T47D (cell line): ENCODE data around the gene USP28.

ENCODE experiments used
- DNase-seq, 2 experiments: peaks; one replicate each; pipeline versions ENCODE4 v3.0.0 to v3.0.0-alpha.2; 2011 to 2012; ENCODE audit warnings: low read depth in 1 of 2, low spot score in 1 of 2
- JUND ChIP-seq: IDR thresholded peaks from 2 replicates; pipeline ENCODE4 v1.6.1; 2012; ENCODE audit warnings: low read depth
- in situ Hi-C: cut with HindIII; loops from 2 replicates; pipeline ENCODE4 v1.10.0; 2016; ENCODE audit warnings: low sequenced_read_pairs, low pct_unique_long_range_greater_than_20kb

The USP28 gene

DNA sequence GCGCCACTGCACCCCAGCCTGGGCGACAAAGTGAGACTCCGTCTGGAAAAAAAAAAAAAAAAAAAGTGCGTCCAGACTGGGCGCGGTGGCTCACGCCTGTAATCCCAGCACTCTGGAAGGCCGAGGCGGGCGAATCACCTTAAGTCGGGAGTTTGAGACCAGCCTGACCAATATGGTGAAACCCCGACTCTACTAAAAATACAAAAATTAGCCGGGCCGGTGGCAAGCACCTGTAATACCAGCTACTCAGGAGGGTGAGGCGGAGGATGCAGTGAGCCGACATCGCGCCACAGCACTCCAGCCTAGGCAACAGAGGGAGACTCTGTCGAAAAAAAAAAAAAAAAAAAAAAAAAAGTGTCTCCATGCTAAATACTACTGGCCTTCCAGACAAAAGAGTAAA is 1.3 kb downstream of the USP28 start:
- no peak for TF ChIP-seq JUND
- DNase-seq = no peak
- in situ Hi-C loops = no loop called here

DNA sequence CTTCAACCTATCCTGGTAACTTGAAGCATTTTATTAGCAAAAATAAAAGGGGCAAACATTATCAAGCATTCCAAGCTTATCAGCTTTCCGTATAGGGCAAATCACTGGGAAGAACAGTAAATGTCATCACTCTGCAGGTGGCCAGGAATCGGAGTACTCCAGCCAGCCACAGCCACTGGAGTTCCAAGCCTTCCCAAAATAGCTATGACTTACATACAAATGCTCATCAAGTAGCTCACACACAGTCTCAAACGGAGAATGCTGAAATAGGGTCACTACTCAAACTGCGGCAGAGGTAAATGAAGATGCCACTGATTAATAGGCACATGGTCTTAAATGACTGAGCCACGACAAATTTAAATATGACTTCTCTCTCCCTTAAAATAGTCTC is 2.1 kb downstream of the USP28 start:
- in situ Hi-C loops = no loop called here
- no peak for DNase-seq
- no peak for TF ChIP-seq JUND

DNA sequence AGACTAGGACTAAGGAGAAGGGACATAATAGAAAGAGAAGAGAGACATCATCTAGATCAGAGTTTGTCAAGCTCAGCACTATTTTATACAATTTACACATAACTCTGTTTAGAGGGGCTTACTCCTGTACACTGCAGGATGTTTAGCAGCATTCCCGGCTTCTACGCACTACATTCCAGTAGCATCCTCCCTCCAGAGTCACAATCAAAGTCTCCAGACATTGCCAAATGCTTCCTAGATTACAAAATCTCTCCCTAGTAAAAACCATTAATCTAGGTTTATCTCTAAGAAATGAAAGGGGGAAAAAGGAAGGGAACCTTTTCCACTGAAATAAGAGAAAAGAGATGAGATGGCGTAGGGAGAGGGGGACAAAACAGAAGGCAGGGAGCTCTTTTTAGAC is 4.0 kb downstream of the USP28 start:
- TF ChIP-seq JUND = no peak

DNA sequence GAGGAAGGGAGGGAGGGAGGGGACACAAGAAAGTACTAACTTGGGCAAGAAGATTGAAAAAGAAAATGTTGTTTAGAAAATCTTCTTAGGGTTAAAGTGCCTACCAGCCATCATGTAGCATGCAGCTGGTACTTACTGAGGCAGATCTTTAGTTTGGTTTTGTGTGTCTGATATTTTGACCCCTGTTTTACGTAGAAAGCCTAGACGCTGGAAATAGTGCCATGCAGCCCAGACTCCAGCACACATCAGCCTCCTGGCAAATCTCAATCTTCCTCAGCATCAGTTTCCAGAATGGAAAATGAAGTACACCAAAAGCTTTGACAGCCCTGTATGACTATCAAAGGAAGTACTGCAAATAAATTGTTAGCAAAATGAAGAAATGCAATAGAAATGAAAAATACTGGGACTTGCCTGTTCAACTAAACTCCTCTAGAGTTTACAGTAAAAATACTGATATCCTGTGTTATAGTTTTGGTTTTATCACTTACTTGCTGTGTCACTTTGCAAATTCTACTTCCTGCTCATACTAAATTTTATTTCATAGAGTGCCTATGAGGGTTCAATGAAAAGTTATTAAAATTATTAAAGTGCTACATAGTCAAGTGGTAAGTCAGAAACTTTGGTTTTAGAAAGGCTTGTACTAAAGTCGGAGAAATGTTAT is 7.4 kb downstream of the USP28 start:
- no peak for TF ChIP-seq JUND
- DNase-seq = no peak
- in situ Hi-C loops = no loop called here

More for the DNA sequence above, 4.0 kb downstream of the USP28 start:
- DNase-seq = no peak
- in situ Hi-C loops = no loop called here

DNA sequence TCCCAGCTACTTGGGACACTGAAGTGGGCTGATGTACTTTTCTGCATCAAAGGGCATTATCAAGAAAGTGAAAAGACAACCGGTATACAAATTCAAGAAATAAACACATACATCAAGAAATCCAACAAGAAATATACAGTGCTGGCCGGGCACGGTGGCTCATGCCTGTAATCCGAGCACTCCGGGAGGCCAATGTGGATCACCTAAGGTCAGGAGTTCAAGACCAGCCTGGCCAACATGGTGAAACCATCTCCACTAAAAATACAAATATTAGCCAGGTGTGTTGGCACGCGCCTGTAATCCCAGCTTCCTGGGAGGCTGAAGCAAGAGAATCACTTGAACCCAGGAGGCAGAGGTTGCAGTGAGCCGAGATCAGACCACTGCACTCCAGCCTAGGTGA is 9.5 kb downstream of the USP28 start:
- TF ChIP-seq JUND = no peak
- no peak for DNase-seq
- in situ Hi-C loops = no loop called here

DNA sequence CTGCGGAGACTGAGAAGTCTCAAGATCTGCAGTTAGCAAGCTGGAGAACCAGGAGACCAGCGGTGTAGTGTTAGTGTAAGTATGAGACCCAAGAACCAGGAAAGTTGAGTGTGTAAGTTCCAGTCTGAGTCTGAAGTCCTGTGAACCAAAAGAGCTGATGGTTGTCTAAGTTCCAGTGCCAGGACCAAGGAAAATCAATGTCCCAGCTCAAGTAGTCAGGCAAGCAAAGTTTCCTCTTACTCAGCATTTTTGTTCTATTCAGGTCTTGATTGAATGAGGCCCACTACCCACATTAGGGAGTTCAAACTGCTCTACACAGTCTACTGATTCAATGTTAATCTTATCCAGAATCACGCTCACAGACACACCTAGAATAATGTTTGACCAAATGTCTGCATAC is 11.0 kb downstream of the USP28 start:
- in situ Hi-C loops = no loop called here
- no peak for DNase-seq
- TF ChIP-seq JUND = no peak

DNA sequence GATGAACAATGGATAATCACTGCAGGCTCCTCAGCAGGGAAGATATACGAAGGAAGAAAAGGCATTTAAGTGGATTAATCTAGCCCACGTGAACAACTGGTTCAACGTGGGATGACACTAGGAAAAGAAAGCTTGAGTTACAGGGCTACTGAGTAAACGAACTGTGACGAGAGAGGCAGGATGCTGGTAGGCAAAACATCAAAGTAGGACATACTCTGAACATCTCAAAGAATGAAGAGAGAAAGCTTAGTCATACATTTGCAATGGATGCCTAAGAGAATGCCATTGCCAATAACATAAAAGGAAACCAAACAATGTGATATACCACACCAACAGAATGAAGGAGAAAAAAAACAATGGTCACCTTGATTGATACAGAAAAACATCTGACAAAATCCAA is 12.9 kb downstream of the USP28 start:
- DNase-seq = no peak
- in situ Hi-C loops = no loop called here
- no peak for TF ChIP-seq JUND

DNA sequence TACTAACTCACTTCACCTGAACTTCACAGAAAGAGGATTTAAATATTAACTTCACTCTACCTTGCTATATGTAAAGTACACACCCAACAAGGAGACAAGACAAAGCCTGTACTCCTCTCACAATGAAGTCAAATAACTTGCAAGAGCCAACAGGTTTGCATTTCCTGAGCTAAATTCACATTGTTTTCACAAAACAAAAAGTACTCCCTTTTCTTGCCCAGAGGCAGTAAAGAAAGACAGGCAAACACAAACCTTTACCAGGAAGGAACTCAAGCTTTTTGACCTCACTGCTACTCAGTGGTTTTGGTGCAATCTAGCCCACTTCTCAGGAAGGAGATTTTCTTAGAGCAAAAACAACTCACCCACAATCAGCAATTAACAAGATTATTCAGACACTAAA is 15.7 kb downstream of the USP28 start:
- no peak for TF ChIP-seq JUND
- DNase-seq = peak in 1 of 2 experiments; percentile 12

DNA sequence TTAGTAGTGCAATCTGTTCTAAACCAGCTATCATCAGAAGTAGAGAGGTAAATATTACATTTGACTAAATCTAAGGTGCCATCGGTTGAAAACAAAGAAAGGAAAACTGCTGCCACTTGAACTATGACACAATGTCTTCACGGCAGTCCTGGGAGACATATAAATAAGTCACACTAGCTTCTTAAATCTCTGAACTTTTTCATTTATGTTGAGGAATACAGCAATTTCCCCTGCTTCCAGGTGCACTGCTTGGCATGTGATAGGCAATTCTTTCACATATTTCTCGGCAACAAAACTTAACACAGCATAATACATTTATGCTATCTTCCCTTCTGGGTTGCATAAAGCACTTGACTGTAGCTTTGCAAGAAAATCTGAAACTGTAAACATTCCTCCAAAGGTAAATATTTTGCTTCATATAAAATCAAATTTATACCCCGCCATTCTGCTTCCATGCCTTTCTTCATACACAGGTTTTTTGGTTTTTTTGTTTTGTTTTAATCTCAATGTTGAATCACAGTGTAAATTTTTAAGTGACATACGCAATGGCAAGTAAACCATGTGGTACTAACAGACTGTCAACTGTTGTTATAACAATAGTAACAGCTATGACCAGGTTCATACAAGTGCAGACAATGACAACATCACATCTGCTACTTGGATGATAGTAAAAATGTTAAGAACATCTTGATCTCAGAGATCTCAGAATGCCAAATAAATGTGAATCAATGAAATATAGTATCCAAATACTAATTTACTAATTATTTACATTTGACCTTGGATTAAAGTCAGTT is 18.2 kb downstream of the USP28 start:
- in situ Hi-C loops = no loop called here
- no peak for DNase-seq
- TF ChIP-seq JUND = no peak

More for the DNA sequence above, 15.7 kb downstream of the USP28 start:
- in situ Hi-C loops = no loop called here

DNA sequence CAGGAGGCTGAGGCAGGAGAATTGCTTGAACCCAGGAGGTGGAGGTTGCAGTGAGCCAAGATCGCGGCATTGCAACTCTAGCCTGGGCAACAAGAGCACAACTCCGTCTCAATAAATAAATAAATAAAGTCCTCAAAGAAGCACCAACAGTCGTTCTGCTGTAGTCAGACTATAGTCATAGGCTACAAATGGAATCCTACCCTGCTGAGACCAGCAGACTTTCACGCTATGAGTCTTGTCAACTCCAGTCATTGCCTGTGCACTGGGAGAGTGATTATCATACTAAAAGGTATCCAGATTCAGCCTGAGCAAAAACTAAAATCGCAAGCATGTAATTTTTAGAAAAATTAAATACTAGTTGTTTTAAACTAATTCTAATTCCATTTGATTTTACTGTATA is 19.6 kb downstream of the USP28 start:
- no peak for TF ChIP-seq JUND
- in situ Hi-C loops = no loop called here
- DNase-seq = no peak

DNA sequence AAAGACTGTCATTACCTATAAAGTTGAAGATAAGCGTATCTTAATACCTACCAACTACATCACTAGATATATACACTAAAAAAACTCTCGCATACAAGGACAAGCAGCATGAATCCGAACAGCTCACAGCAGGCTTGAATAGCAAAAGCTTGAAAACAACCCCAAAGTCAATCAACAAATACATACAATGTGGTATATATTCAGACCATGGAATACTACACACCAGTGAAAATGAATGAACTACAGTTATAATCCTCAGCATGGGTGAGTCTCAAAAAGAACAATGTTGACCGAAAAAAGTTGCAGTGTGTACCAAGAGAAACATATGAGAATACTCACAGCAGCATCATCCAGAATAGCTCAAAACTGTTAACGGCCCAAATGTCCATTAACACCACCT is 25.2 kb downstream of the USP28 start:
- in situ Hi-C loops = no loop called here
- no peak for DNase-seq
- no peak for TF ChIP-seq JUND

DNA sequence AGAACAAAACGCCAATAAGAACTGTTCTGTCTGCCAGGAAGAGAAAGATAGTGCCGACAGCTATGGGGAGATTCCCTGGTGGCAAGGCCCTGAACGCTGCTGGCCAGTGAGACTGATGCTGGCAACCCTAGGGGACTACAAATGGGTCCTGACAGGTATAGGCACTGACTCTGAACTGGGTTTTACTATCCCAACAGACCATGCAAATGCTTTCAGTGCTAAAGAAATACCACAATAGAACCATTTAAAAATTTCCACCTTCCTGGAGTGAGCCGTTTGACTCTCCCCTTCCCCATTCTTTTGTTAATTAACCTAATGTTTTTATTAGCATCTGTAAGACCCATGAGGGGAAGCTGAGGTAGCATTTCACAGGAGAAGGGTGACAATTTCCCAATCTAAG is 25.7 kb downstream of the USP28 start:
- in situ Hi-C loops = no loop called here
- DNase-seq = no peak
- TF ChIP-seq JUND = no peak

DNA sequence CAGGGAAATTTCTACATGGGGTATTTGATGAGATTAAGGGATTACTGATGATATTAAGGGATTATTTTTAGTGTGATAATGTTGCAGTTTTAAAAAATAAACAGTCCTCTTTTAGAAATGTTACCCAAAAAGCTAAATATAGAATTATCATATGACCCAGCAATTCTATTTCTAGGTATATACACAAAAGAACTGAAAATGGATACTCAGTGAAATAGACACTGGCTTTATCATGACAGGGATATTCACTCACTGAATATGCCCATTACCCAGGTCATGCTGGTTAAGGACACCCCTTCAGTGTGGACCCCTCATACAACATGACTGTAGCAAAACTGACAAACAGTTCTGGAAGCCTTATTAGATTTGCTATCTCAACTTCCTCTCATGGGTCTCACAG is 27.8 kb downstream of the USP28 start:
- in situ Hi-C loops = no loop called here

More for the DNA sequence above, 27.8 kb downstream of the USP28 start:
- no peak for DNase-seq
- no peak for TF ChIP-seq JUND
